GM12872 (cell line): ENCODE data around the gene R3HDM1.

ENCODE experiments used
- TF ChIP-seq, protein P1 (sequence below): IDR thresholded peaks from 3 replicates; pipeline ENCODE4 v1.5.1; 2011; ENCODE audit warnings: low read depth, mild to moderate bottlenecking, low read length, moderate library complexity; ENCODE audit not compliant: insufficient read depth

R3HDM1 gene

DNA sequence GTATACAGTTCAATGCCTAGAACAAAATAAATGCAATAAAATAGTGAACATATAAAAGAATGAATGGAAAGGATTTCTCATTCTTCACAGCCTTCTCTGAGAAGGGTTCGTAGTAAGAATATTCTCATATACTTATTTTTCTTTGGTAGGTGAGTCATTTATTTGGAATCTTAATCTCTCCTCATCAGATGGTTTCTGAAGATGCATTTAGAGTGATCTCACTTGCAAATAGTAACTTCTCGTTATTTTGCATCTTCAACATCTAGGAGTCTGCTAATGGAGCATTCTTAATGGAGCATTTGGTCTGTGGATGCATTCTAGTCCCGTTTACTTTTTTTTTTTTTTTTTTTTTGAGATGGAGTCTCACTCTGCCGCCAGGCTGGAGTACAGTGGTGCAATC lies 214.3 kb downstream of the R3HDM1 start:
- TF ChIP-seq, protein P1, sequence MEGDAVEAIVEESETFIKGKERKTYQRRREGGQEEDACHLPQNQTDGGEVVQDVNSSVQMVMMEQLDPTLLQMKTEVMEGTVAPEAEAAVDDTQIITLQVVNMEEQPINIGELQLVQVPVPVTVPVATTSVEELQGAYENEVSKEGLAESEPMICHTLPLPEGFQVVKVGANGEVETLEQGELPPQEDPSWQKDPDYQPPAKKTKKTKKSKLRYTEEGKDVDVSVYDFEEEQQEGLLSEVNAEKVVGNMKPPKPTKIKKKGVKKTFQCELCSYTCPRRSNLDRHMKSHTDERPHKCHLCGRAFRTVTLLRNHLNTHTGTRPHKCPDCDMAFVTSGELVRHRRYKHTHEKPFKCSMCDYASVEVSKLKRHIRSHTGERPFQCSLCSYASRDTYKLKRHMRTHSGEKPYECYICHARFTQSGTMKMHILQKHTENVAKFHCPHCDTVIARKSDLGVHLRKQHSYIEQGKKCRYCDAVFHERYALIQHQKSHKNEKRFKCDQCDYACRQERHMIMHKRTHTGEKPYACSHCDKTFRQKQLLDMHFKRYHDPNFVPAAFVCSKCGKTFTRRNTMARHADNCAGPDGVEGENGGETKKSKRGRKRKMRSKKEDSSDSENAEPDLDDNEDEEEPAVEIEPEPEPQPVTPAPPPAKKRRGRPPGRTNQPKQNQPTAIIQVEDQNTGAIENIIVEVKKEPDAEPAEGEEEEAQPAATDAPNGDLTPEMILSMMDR, result no peak

DNA sequence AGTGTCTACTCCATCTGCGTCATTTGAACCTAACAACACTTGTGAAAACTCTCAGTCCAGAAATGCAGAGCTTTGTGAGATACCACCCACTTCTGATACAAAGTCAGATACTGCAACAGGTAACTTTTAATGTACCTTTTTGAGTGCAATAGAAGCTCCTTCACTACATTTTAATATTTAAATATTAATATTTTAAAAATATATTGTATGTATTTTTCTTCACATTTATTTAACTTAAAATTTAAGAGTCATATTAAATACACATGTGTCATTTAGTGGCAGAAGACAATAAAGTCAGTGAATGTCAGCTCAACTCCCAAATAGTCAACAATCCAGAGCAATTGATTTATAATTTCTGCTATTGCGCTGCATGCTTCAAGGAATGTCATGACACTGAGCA lies 224.3 kb downstream of the R3HDM1 start:
- TF ChIP-seq, protein P1, result no peak

DNA sequence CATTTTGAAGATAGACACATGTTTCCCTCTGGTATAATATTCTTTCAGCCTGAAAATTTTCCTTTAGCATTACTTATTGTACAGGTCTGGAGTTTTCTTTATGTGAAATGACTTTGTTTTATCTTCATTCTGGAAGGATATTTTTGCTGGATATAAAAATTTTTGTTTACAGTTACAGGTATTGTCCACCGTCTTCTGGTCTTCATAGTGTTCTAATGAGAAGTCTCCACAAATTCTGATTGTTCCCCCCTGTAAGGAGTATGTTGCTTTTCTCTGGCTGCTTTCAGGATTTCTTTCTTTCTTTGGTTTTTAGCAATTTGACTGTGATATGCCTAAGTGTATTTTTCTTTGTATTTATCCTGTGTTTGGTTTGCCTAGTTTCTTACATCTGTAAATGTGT lies 225.4 kb downstream of the R3HDM1 start:
- TF ChIP-seq, protein P1, result no peak

DNA sequence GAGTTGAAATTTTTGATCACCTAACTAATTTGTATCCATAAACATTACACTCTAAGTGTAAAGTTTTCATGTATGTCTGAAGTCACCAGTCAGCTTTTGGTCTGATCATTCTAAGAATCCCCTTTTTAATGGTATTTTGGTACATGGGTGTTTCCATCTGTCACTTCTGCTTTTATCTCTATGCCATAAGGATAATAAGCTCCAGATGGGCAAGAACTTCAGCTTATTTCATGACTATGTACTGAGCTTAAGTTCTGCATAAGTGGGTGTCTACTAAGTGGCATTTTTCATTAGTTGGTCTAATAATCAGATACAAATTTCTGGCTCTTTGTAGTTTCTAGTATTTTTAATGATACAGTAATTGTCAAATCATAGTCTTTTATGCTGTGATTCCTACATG lies 230.7 kb downstream of the R3HDM1 start:
- TF ChIP-seq, protein P1, result no peak

DNA sequence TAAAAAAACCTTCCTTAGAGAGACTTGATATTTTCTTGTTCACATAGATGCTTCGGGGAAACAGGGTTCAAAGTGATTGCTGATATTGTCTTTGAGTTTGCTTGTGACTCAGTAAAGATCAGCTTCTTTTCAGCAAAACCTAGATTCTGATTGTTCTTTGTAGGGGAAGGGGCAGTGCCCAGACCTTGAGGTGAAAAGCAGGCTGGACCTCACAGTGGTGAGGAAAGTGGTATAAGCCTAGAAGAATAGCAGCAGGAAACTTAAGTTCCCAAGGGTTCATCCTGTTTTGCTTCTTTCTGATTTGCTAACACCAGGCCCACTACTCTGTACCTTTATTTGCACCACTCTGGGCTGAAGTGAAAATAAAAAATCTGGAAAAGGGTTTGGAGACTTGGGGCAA lies 231.2 kb downstream of the R3HDM1 start:
- TF ChIP-seq, protein P1, result no peak

DNA sequence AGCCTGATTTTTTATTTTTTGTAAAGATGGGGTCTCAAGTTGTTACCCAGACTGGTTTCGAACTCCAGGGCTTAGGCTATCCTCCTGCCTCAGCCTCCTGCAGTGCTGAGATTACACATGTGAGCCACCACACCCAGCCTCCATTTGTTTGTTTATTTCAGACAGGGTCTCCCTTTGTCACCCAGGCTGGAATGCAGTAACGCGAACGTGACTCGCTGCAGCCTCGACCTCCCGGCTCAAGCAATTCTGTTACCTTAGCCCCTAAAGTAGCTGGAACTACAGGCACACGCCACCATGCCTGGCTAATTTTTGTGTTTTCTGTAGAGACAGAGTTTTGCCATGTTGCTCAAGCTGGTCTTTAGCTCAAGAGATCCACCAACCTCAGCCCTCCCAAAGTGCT lies 237.6 kb downstream of the R3HDM1 start:
- TF ChIP-seq, protein P1, result no peak

DNA sequence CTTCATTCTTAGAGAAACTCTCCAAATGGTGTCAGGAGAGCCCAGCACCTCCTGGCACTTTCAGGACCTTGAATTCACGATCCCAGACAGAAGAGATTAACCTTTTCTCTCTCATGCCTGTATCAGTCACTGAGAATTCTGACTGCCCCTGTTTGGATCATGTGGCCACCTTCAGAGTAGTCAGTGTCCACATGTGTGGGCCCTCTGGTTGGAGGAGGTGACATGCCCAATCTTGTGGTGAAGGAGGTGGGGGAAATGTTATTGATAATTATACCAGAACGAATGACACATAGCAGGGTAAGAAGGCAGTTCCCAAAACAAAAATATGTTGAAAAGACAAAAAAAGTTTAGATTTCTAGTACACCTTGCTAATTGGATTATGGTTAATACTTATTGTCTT lies 242.0 kb downstream of the R3HDM1 start:
- TF ChIP-seq, protein P1, result no peak

DNA sequence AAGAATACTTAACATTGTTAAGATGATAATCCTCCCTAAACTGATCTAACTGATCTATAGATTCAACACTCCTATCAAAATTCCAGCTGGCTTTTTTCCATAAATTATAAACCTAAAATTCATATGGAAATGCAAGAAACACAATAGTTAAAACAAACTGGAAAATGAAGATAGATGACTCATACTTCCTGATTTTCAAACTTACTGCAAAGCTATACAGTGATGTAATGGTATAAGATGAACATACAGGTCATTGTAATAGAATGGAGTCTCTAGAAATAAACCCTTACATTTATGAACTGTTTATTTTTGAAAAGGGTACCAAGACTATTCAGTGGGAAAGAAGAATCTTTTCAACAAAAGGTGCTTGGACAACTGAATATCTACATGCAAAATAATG lies 242.6 kb downstream of the R3HDM1 start:
- TF ChIP-seq, protein P1, result no peak
